ENCODE measurements around the gene PCBP2. TPM values are rescaled to one million over a fixed set of nuclear protein-coding genes. Genes with fewer than 3 reads are reported as not detected.

Gene PCBP2
- total and polyA plus RNA-seq, 2 donors (not counting 3 experiments of a cell fraction or from before 2014, with no cell fraction given), result 526 to 995 TPM

DNA sequence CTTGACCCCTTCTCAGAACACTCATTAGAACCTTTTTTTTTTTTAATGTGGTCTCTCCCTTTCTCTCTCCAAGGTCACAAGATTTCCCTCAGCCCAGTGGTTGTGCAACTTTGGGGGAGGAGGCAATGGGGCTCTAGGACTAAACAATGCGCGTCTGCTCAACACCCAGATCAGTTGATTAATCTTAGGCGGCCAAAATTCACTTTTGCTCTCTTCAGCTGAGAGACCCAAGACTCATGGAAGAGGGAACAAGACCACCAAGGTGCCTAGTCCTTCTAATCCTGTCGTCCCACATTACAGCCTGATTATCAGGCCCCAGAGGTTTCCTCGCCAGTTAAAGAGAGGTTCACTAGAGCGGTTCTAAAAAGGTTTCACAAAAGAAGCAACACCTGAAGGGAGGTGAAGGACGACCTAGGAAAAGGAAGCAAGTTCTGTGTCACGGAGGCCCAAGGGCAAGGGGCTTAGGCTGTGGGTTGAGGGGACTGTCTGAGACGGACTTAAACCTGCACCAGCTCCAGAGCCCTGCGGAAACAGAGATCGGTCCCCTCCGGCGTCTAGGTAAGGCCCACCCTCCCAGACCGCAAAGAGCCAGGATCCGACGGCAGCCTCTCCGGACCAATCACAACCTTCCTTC, 48.4 kb downstream of the PCBP2 start:
- intact Hi-C loops (cut with micrococcal nuclease) (loop anchor here (2.0 to 5.0 kb wide), 2 partner anchors 47 to 278 kb away; partner anchors contain the start of gene PCBP2), dilution Hi-C loops (cut with MboI; ENCODE audit: extremely low pct_ligation_motif_present, low sequenced_read_pairs) (no loop called here)
- TSS peak; percentile 49 for BruUV-seq (replicated peaks)
- Histone ChIP-seq H4K20me1 (replicated peaks; ENCODE audit: control insufficient read depth, extremely low read depth, insufficient read depth, low read length) (no peaks in the 10 kb centered on the region), H3K9me1 (replicated peaks; ENCODE audit: control insufficient read depth, extremely low read depth, insufficient read depth, low read length) (no peaks in the 10 kb centered on the region), H3K4me1 (ENCODE audit: control insufficient read depth, extremely low read depth, insufficient read depth, low read length) (peaks cover 32% of the 10 kb centered on the region), H3K9me3 (replicated peaks; ENCODE audit: control insufficient read depth, insufficient read depth, low read length) (no peaks in the 10 kb centered on the region), H3K79me2 (ENCODE audit: control insufficient read depth, insufficient read depth, low read length) (peaks cover 15% of the 10 kb centered on the region), H3K4me2 (ENCODE audit: insufficient read depth, low read length) (peak overlapping the region; percentile 43), H3K9ac (replicated peaks; ENCODE audit: extremely low read depth, insufficient read depth, low read length) (peak overlapping the region; percentile 14), H3K4me3 (replicated peaks in 1 of 3; ENCODE audit: insufficient read depth in 1 of 3, low read depth in 1 of 3, low read length in 3 of 3) (peak overlapping the region; percentile 43 to 52 (median 44)), H2AFZ (ENCODE audit: low read depth, low read length) (no peak overlapping the region), H3K36me3 (ENCODE audit: control insufficient read depth in 2 of 2, extremely low read depth in 1 of 2, insufficient read depth in 2 of 2, low read length in 2 of 2) (peaks cover 0 to 10% of the 10 kb centered on the region in 2 experiments), H3K27ac (ENCODE audit: insufficient read depth, low read depth, low read length) (peak overlapping the region; percentile 19), H3K27me3 (ENCODE audit: control insufficient read depth in 2 of 2, insufficient read depth in 2 of 2, low read length in 2 of 2) (no peaks in the 10 kb centered on the region)
- FAIRE-seq (no peak), DNase-seq (ENCODE audit: low read depth, low spot score) (no peak)
- CTCF ChIA-PET, result interaction anchor here (0.6 to 2.5 kb wide), 10 partner anchors 8 to 205 kb away, joined by 3 to 12 read pairs (median 4); partner anchors contain the start of genes AAAS and PFDN5
- TF ChIP-seq CTCF (IDR thresholded peaks at IDR 0.05; ENCODE audit: extremely low read depth in 1 of 2, insufficient read depth in 1 of 2, low read depth in 1 of 2, low read length in 2 of 2), result no peak
- TF ChIP-seq POLR2AphosphoS5 (IDR thresholded peaks at IDR 0.05; ENCODE audit: insufficient read depth, low read depth, low read length), result peak; percentile 34
- peak; percentile 68 for TF ChIP-seq POLR2A (IDR thresholded peaks at IDR 0.05; ENCODE audit: low read depth, low read length)
- TF ChIP-seq, protein P1, sequence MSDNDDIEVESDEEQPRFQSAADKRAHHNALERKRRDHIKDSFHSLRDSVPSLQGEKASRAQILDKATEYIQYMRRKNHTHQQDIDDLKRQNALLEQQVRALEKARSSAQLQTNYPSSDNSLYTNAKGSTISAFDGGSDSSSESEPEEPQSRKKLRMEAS (IDR thresholded peaks at IDR 0.05; ENCODE audit: insufficient read depth, insufficient read length), result no peak
- POLR2A ChIA-PET, result interaction anchor here (0.7 to 1.6 kb wide), 9 partner anchors 18 to 791 kb away, joined by 3 to 8 read pairs (median 3); partner anchors contain the start of genes PFDN5, PRR13 and SP1

All from endothelial cell of umbilical vein (primary cell).